ENCODE data around the gene SLC6A16.
"Not testable (repeated sequence)": the region's sequence is repeated elsewhere in the genome, so short reads cannot be mapped to it uniquely, and the experiment has no call there.

SLC6A16 gene

GRCh38 chr19:49328741-49329140, 3.8 kb upstream of the SLC6A16 start:
- DNase-seq, result no peak

GRCh38 chr19:49327878-49328544, 3.0 kb upstream of the SLC6A16 start:
- no peak for DNase-seq

GRCh38 chr19:49326165-49326704, 1.2 kb upstream of the SLC6A16 start:
- no peak for DNase-seq

GRCh38 chr19:49325756-49326155, 765 bp upstream of the SLC6A16 start:
- DNase-seq, result not testable (repeated sequence)

- no peak for DNase-seq
Observed at GRCh38 chr19:49318296-49318695, 6.7 kb downstream of the SLC6A16 start.

- DNase-seq, result no peak
Observed at GRCh38 chr19:49316284-49316683, 8.7 kb downstream of the SLC6A16 start.

GRCh38 chr19:49315111-49315510, 9.9 kb downstream of the SLC6A16 start:
- DNase-seq, result no peak

GRCh38 chr19:49309087-49309486, 15.9 kb downstream of the SLC6A16 start:
- DNase-seq, result no peak

GRCh38 chr19:49306734-49307133, 18.3 kb downstream of the SLC6A16 start:
- DNase-seq, result not testable (repeated sequence)

- DNase-seq, result no peak
Observed at GRCh38 chr19:49301866-49302252, 23.1 kb downstream of the SLC6A16 start.

- peak; percentile 66 for DNase-seq
Observed at GRCh38 chr19:49301165-49301865, 23.7 kb downstream of the SLC6A16 start.

- DNase-seq, result not testable (repeated sequence)
Observed at GRCh38 chr19:49298653-49299052, 26.3 kb downstream of the SLC6A16 start.

- DNase-seq, result no peak
Observed at GRCh38 chr19:49297403-49297802, 27.6 kb downstream of the SLC6A16 start.

GRCh38 chr19:49295208-49295880, 29.6 kb downstream of the SLC6A16 start:
- DNase-seq, result no peak

- DNase-seq, result no peak
Observed at GRCh38 chr19:49294401-49294800, 30.6 kb downstream of the SLC6A16 start.

- no peak for DNase-seq
Observed at GRCh38 chr19:49290517-49290916, 34.5 kb downstream of the SLC6A16 start.

- not testable (repeated sequence) for DNase-seq
Observed at GRCh38 chr19:49289286-49289685, 35.7 kb downstream of the SLC6A16 start.

GRCh38 chr19:49288205-49288604, 36.8 kb downstream of the SLC6A16 start:
- not testable (repeated sequence) for DNase-seq

GRCh38 chr19:49287141-49287770, 37.7 kb downstream of the SLC6A16 start:
- no peak for DNase-seq

GRCh38 chr19:49282184-49282583, 42.8 kb downstream of the SLC6A16 start:
- DNase-seq, result no peak

GRCh38 chr19:49272204-49272603, 52.8 kb downstream of the SLC6A16 start:
- DNase-seq, result no peak

- DNase-seq, result no peak
Observed at GRCh38 chr19:49271080-49271753, 53.8 kb downstream of the SLC6A16 start.

GRCh38 chr19:49266409-49266808, 58.6 kb downstream of the SLC6A16 start:
- peak; percentile 28 for DNase-seq
